Measurements from ENCODE around the gene ARMC10.
"Not testable (repeated sequence)": the region's sequence is repeated elsewhere in the genome, so short reads cannot be mapped to it uniquely, and the experiment has no call there.

Gene ARMC10

DNA sequence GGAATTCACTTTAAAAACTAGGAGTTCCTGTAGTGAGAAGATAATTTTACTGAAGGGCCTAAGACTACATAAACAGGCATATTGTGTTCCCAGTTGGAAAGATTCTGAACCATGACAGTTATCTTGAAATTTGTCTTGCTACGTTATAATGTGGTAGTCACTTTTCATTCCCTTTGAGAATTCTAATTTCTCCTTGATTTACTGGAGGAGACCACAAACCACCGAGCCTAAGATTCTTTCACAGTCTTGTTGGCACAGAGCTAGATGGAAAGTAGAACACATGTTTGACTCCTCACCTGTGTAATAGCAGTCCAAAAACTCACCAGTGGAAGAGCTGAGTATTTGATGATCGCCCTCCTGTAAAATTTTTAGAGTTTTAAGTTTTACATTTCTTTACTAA lies 4.9 kb downstream of the ARMC10 start:
- no peak overlapping the region for H3K9ac ChIP-seq (ENCODE audit: low read length)
- no peaks in the 10 kb centered on the region for H3K9me3 ChIP-seq (ENCODE audit: control insufficient read depth, insufficient read depth, low read depth, low read length)
- H3K36me3 ChIP-seq (ENCODE audit: control insufficient read depth, insufficient read depth, low read length), result peaks cover 10% of the 10 kb centered on the region
- H3K27ac ChIP-seq (ENCODE audit: low read depth, low read length), result no peak overlapping the region
- H3K27me3 ChIP-seq (ENCODE audit: control insufficient read depth, insufficient read depth, low read length), result no peaks in the 10 kb centered on the region
- no peak overlapping the region for H3K4me3 ChIP-seq (ENCODE audit: low read depth, low read length)
- H3K4me1 ChIP-seq (ENCODE audit: control insufficient read depth, insufficient read depth, low read length), result no peaks in the 10 kb centered on the region

- H3K9me3 ChIP-seq (ENCODE audit: control insufficient read depth, insufficient read depth, low read depth, low read length), result no peaks in the 10 kb centered on the region
- no peak overlapping the region for H3K4me3 ChIP-seq (ENCODE audit: low read depth, low read length)
- H3K27ac ChIP-seq (ENCODE audit: low read depth, low read length), result no peak overlapping the region
- H3K9ac ChIP-seq (ENCODE audit: low read length), result no peak overlapping the region
- no peaks in the 10 kb centered on the region for H3K27me3 ChIP-seq (ENCODE audit: control insufficient read depth, insufficient read depth, low read length)
- H3K36me3 ChIP-seq (ENCODE audit: control insufficient read depth, insufficient read depth, low read length), result peaks cover 18% of the 10 kb centered on the region
- H3K4me1 ChIP-seq (ENCODE audit: control insufficient read depth, insufficient read depth, low read length), result no peaks in the 10 kb centered on the region
Measured at GRCh38 chr7:103080923-103081322, 6.0 kb downstream of the ARMC10 start.

DNA sequence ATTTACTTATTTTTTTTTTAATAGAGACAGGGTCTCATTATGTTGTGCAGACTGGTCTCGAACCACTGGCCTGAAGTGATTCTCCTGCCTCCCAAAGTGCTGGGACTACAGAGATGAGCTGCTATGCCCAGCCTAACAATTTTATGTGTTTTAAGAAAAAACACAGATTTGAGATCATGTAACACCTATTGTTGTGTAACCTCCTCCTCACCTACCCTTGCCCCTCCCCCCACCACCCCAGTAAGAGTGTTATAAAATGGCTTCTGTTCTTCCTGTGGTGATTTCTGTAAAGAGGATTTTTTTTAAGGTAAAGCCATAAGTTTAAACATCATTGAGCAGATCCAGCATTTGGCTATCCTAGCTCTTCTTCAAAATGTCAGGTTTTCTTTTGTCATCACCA lies 7.6 kb downstream of the ARMC10 start:
- Histone ChIP-seq H3K9ac (ENCODE audit: low read length) (no peak overlapping the region), H3K36me3 (ENCODE audit: control insufficient read depth, insufficient read depth, low read length) (peaks cover 28% of the 10 kb centered on the region), H3K27ac (ENCODE audit: low read depth, low read length) (no peak overlapping the region), H3K9me3 (ENCODE audit: control insufficient read depth, insufficient read depth, low read depth, low read length) (no peaks in the 10 kb centered on the region), H3K4me1 (ENCODE audit: control insufficient read depth, insufficient read depth, low read length) (no peaks in the 10 kb centered on the region), H3K27me3 (ENCODE audit: control insufficient read depth, insufficient read depth, low read length) (no peaks in the 10 kb centered on the region), H3K4me3 (ENCODE audit: low read depth, low read length) (no peak overlapping the region)

DNA sequence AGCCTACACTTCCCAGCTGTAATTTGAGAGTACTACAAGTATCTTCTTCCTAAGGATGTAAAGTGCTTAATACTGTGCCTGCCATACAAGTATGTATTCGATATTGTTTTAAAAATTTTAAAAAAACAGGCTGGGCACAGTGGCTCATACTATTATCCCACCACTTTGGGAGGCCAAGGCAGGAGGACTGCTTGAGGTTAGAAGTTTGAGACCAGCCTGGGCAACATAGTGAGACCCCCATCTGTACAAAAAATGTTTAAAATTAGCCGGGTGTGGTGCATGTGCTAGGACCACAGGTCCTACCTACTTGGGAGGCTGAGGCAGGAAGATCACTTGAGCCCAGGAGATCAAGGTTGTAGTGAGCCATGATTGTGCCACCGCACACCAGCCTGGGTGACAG lies 8.3 kb downstream of the ARMC10 start:
- no peaks in the 10 kb centered on the region for H3K4me1 ChIP-seq (ENCODE audit: control insufficient read depth, insufficient read depth, low read length)
- no peak overlapping the region for H3K27ac ChIP-seq (ENCODE audit: low read depth, low read length)
- no peaks in the 10 kb centered on the region for H3K27me3 ChIP-seq (ENCODE audit: control insufficient read depth, insufficient read depth, low read length)
- H3K4me3 ChIP-seq (ENCODE audit: low read depth, low read length), result no peak overlapping the region
- H3K9ac ChIP-seq (ENCODE audit: low read length), result no peak overlapping the region
- H3K9me3 ChIP-seq (ENCODE audit: control insufficient read depth, insufficient read depth, low read depth, low read length), result no peaks in the 10 kb centered on the region
- peaks cover 35% of the 10 kb centered on the region for H3K36me3 ChIP-seq (ENCODE audit: control insufficient read depth, insufficient read depth, low read length)

DNA sequence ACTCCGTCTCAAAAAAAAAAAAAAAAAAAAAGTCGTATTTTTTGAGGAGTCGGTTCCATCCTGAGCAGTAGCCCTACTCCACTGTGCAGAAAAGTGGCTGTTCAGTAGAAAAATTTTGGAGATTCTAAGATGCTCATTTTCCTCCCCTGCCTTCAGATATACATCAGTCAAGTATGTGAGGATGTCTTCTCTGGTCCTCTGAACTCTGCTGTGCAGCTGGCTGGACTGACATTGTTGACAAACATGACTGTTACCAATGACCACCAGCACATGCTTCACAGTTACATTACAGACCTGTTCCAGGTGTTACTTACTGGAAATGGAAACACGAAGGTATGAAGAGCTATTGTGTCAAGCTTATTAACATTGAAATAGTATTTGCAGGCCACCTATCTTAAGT lies 17.4 kb downstream of the ARMC10 start:
- H3K9ac ChIP-seq (ENCODE audit: low read length); H3K27ac ChIP-seq (ENCODE audit: low read depth, low read length); H3K4me3 ChIP-seq (ENCODE audit: low read depth, low read length); H3K4me1 ChIP-seq (ENCODE audit: control insufficient read depth, insufficient read depth, low read length); H3K9me3 ChIP-seq (ENCODE audit: control insufficient read depth, insufficient read depth, low read depth, low read length); H3K27me3 ChIP-seq (ENCODE audit: control insufficient read depth, insufficient read depth, low read length): not testable (repeated sequence)
- peaks cover 49% of the 10 kb centered on the region for H3K36me3 ChIP-seq (ENCODE audit: control insufficient read depth, insufficient read depth, low read length)

- peaks cover 45% of the 10 kb centered on the region for H3K36me3 ChIP-seq (ENCODE audit: control insufficient read depth, insufficient read depth, low read length)
- no peaks in the 10 kb centered on the region for H3K4me1 ChIP-seq (ENCODE audit: control insufficient read depth, insufficient read depth, low read length)
- no peaks in the 10 kb centered on the region for H3K27me3 ChIP-seq (ENCODE audit: control insufficient read depth, insufficient read depth, low read length)
- H3K4me3 ChIP-seq (ENCODE audit: low read depth, low read length), result no peak overlapping the region
- no peak overlapping the region for H3K27ac ChIP-seq (ENCODE audit: low read depth, low read length)
- H3K9me3 ChIP-seq (ENCODE audit: control insufficient read depth, insufficient read depth, low read depth, low read length), result no peaks in the 10 kb centered on the region
- no peak overlapping the region for H3K9ac ChIP-seq (ENCODE audit: low read length)
Measured at GRCh38 chr7:103093429-103093828, 18.5 kb downstream of the ARMC10 start.

- Histone ChIP-seq H3K27ac (ENCODE audit: low read depth, low read length) (no peak overlapping the region), H3K9ac (ENCODE audit: low read length) (no peak overlapping the region), H3K4me1 (ENCODE audit: control insufficient read depth, insufficient read depth, low read length) (no peaks in the 10 kb centered on the region), H3K4me3 (ENCODE audit: low read depth, low read length) (no peak overlapping the region), H3K9me3 (ENCODE audit: control insufficient read depth, insufficient read depth, low read depth, low read length) (no peaks in the 10 kb centered on the region), H3K27me3 (ENCODE audit: control insufficient read depth, insufficient read depth, low read length) (no peaks in the 10 kb centered on the region), H3K36me3 (ENCODE audit: control insufficient read depth, insufficient read depth, low read length) (peaks cover 38% of the 10 kb centered on the region)
Measured at GRCh38 chr7:103094102-103094501, 19.2 kb downstream of the ARMC10 start.

DNA sequence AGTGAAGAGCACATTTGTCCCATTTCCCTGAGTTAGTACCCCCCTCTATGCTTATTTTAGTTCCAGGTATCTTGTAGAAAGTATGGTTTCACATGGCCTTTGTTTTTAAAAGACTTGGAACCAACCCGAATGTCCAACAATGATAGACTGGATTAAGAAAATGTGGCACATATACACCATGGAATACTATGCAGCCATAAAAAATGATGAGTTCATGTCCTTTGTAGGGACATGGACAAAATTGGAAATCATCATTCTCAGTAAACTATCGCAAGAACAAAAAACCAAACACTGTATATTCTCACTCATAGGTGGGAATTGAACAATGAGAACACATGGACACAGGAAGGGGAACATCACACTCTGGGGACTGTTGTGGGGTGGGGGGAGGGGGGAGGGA lies 20.6 kb downstream of the ARMC10 start:
- not testable (repeated sequence) for H3K9me3 ChIP-seq (ENCODE audit: control insufficient read depth, insufficient read depth, low read depth, low read length); H3K4me3 ChIP-seq (ENCODE audit: low read depth, low read length); H3K27ac ChIP-seq (ENCODE audit: low read depth, low read length); H3K4me1 ChIP-seq (ENCODE audit: control insufficient read depth, insufficient read depth, low read length); H3K9ac ChIP-seq (ENCODE audit: low read length); H3K27me3 ChIP-seq (ENCODE audit: control insufficient read depth, insufficient read depth, low read length)
- H3K36me3 ChIP-seq (ENCODE audit: control insufficient read depth, insufficient read depth, low read length), result peaks cover 29% of the 10 kb centered on the region

DNA sequence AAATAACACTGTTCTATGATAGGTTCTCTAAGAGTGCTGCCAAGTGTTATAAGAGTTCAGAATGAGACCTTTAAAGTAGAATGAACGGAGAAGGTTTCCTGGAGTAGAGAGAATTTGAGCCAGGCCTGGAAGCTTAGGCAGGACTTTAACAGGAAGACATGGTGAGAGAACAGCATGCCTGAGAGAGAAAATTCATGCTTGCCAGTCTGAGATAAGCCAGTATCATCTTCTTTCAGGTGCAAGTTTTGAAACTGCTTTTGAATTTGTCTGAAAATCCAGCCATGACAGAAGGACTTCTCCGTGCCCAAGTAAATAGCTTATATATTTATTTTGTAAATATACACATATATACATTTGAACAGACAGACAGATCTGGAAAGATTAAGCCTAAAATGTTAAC lies 22.1 kb downstream of the ARMC10 start:
- no peaks in the 10 kb centered on the region for H3K27me3 ChIP-seq (ENCODE audit: control insufficient read depth, insufficient read depth, low read length)
- H3K4me1 ChIP-seq (ENCODE audit: control insufficient read depth, insufficient read depth, low read length), result no peaks in the 10 kb centered on the region
- no peak overlapping the region for H3K27ac ChIP-seq (ENCODE audit: low read depth, low read length)
- H3K9me3 ChIP-seq (ENCODE audit: control insufficient read depth, insufficient read depth, low read depth, low read length), result no peaks in the 10 kb centered on the region
- peaks cover 27% of the 10 kb centered on the region for H3K36me3 ChIP-seq (ENCODE audit: control insufficient read depth, insufficient read depth, low read length)
- no peak overlapping the region for H3K4me3 ChIP-seq (ENCODE audit: low read depth, low read length)
- no peak overlapping the region for H3K9ac ChIP-seq (ENCODE audit: low read length)

DNA sequence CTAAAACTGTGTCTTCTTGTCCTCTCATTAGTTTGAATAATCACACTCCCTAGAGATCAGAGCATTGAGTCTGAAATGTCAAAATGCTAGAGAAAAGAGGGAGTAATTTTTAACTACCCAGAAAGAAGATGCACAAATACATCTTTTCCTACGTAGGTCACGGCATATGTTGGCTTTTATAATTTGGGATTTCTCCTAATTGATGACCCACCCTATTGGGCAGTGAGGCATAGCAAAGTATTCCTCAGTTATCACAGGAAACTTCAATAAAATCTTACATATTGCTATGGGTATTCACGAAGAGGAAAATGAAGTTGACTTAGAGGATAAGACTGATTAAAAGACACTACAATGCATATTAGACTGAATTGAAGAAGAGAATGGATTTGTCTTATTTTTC lies 25.4 kb downstream of the ARMC10 start:
- H3K36me3 ChIP-seq (ENCODE audit: control insufficient read depth, insufficient read depth, low read length), result peaks cover 21% of the 10 kb centered on the region
- no peaks in the 10 kb centered on the region for H3K27me3 ChIP-seq (ENCODE audit: control insufficient read depth, insufficient read depth, low read length)
- no peaks in the 10 kb centered on the region for H3K4me1 ChIP-seq (ENCODE audit: control insufficient read depth, insufficient read depth, low read length)
- no peak overlapping the region for H3K27ac ChIP-seq (ENCODE audit: low read depth, low read length)
- H3K4me3 ChIP-seq (ENCODE audit: low read depth, low read length), result no peak overlapping the region
- H3K9ac ChIP-seq (ENCODE audit: low read length), result no peak overlapping the region
- no peaks in the 10 kb centered on the region for H3K9me3 ChIP-seq (ENCODE audit: control insufficient read depth, insufficient read depth, low read depth, low read length)

DNA sequence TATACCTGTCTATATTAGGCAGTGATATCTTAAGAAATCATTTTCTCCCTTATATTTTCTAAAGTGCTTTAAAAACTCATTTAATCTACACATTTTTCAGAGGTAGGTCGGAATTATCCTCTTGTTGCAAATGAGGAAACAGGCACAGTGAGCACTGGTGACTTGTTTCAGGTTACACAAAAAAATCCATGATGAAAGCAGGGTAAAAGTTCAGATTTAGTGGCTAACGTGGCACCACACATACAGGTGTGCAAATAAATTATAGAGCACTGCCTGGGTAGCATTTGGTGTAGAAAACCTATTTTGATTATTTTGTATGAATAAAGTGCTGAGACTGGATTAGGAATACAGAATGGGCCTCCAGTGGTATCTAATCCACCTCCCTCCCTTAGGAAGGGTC lies 26.6 kb downstream of the ARMC10 start:
- Histone ChIP-seq H3K27ac (ENCODE audit: low read depth, low read length) (no peak overlapping the region), H3K9ac (ENCODE audit: low read length) (no peak overlapping the region), H3K27me3 (ENCODE audit: control insufficient read depth, insufficient read depth, low read length) (no peaks in the 10 kb centered on the region), H3K4me1 (ENCODE audit: control insufficient read depth, insufficient read depth, low read length) (peaks cover 5% of the 10 kb centered on the region), H3K4me3 (ENCODE audit: low read depth, low read length) (no peak overlapping the region), H3K9me3 (ENCODE audit: control insufficient read depth, insufficient read depth, low read depth, low read length) (no peaks in the 10 kb centered on the region), H3K36me3 (ENCODE audit: control insufficient read depth, insufficient read depth, low read length) (peaks cover 20% of the 10 kb centered on the region)

- H3K27ac ChIP-seq (ENCODE audit: low read depth, low read length), result no peak overlapping the region
- H3K27me3 ChIP-seq (ENCODE audit: control insufficient read depth, insufficient read depth, low read length), result no peaks in the 10 kb centered on the region
- peaks cover 12% of the 10 kb centered on the region for H3K4me1 ChIP-seq (ENCODE audit: control insufficient read depth, insufficient read depth, low read length)
- no peak overlapping the region for H3K4me3 ChIP-seq (ENCODE audit: low read depth, low read length)
- no peak overlapping the region for H3K9ac ChIP-seq (ENCODE audit: low read length)
- no peaks in the 10 kb centered on the region for H3K9me3 ChIP-seq (ENCODE audit: control insufficient read depth, insufficient read depth, low read depth, low read length)
- H3K36me3 ChIP-seq (ENCODE audit: control insufficient read depth, insufficient read depth, low read length), result peaks cover 8% of the 10 kb centered on the region; the same call in 1 of the 2 replicates
Measured at GRCh38 chr7:103106005-103106702, 31.2 kb downstream of the ARMC10 start.
